Fibroblast of lung (primary cell): Measurements from ENCODE around the gene KRTAP5-3. TPM values are rescaled to one million over a fixed set of nuclear protein-coding genes. Genes with fewer than 3 reads are reported as not detected.

ENCODE experiments used
- DNase-seq, 2 donors: peaks; one replicate each; pipeline versions ENCODE4 v3.0.0 to v3.0.0-alpha.2; 2010; ENCODE audit warnings: low read depth in 2 of 2
- H2AFZ ChIP-seq: 2 replicates; pipeline ENCODE4 v1.5.1; 2012; ENCODE audit warnings: low read length, control low read depth, inconsistent platforms
- H3K27ac ChIP-seq: 2 replicates; pipeline ENCODE4 v1.5.1; 2011; ENCODE audit warnings: low read length, control low read depth; ENCODE audit not compliant: insufficient read depth
- H3K27me3 ChIP-seq: 2 replicates; pipeline ENCODE4 v1.5.1; 2011; ENCODE audit warnings: mild to moderate bottlenecking, low read length; ENCODE audit not compliant: control insufficient read depth, insufficient read depth
- H3K36me3 ChIP-seq: 2 replicates; pipeline ENCODE4 v1.5.1; 2011; ENCODE audit warnings: low read length; ENCODE audit not compliant: control insufficient read depth, insufficient read depth
- H3K4me1 ChIP-seq: 2 replicates; pipeline ENCODE4 v1.5.1; 2011; ENCODE audit warnings: low read length; ENCODE audit not compliant: control insufficient read depth, insufficient read depth; ENCODE audit errors: extremely low read depth
- H3K4me2 ChIP-seq: 2 replicates; pipeline ENCODE4 v1.5.1; 2011; ENCODE audit warnings: low read length, control low read depth; ENCODE audit not compliant: insufficient read depth; ENCODE audit errors: extremely low read depth
- H3K4me3 ChIP-seq, 4 experiments: fragments of 200-600 bp in 1 of 4; sonication (generic) in 1 of 4; replicated peaks in 1 of 4; 2 replicates each; pipeline ENCODE4 v1.5.1; 2011 to 2016; ENCODE audit warnings: low read length in 4 of 4, low read depth in 3 of 4, mild to moderate bottlenecking in 3 of 4, control low read depth in 2 of 4, inconsistent platforms in 1 of 4, mixed read lengths in 1 of 4; ENCODE audit not compliant: insufficient read depth in 1 of 4; ENCODE audit errors: control extremely low read depth in 1 of 4
- H3K79me2 ChIP-seq: 2 replicates; pipeline ENCODE4 v1.5.1; 2012; ENCODE audit warnings: mild to moderate bottlenecking, low read length, inconsistent platforms; ENCODE audit not compliant: control insufficient read depth, insufficient read depth
- H3K9ac ChIP-seq: 2 replicates; pipeline ENCODE4 v1.5.1; 2011; ENCODE audit warnings: mild to moderate bottlenecking, low read length, control low read depth; ENCODE audit not compliant: insufficient read depth
- H3K9me3 ChIP-seq: 2 replicates; pipeline ENCODE4 v1.5.1; 2012; ENCODE audit warnings: low read depth, low read length; ENCODE audit not compliant: control insufficient read depth, insufficient read depth
- H4K20me1 ChIP-seq: 2 replicates; pipeline ENCODE4 v1.5.1; 2011; ENCODE audit warnings: low read length; ENCODE audit not compliant: control insufficient read depth, insufficient read depth; ENCODE audit errors: extremely low read depth
- EZH2 ChIP-seq: IDR thresholded peaks from 2 replicates; pipeline ENCODE4 v1.5.1; 2012; ENCODE audit warnings: low read length, control low read depth, mild to moderate bottlenecking; ENCODE audit errors: missing control alignments
- polyA plus RNA-seq, 2 donors: library from polyadenylated mRNA; depleted of rRNA in 1 of 2; stranded (reverse) in 1 of 2; unstranded in 1 of 2; fragments of >200 nt; gene quantifications; 2 replicates each; pipeline ENCODE4 v1.2.1, GENCODE V29; 2011 to 2012; ENCODE audit warnings: missing spikeins in 1 of 2
- total RNA-seq: library from RNA; depleted of rRNA; stranded (reverse); fragments of >200 nt; gene quantifications from 2 replicates; pipeline ENCODE4 v1.2.1, GENCODE V29; 2014
- TF ChIP-seq, protein P1 (sequence below), 2 donors: IDR thresholded peaks in 1 of 2; conservative IDR thresholded peaks in 1 of 2; 1 replicate in 1 of 2; 2 replicates in 1 of 2; pipeline ENCODE4 v1.5.1; 2011 to 2012; ENCODE audit warnings: low read length in 2 of 2, control low read depth in 1 of 2, inconsistent platforms in 1 of 2, low read depth in 1 of 2, mild to moderate bottlenecking in 1 of 2

Gene KRTAP5-3
- total and polyA plus RNA-seq, 2 donors (not counting 1 experiment from before 2014, with no cell fraction given) = not detected

GRCh38 chr11:1642288-1643145 is 34.3 kb upstream of the KRTAP5-3 start:
- Histone ChIP-seq H3K79me2 (no peaks in the 10 kb centered on the region), H4K20me1 (no peaks in the 10 kb centered on the region), H3K4me1 (no peaks in the 10 kb centered on the region), H3K4me2 (no peak overlapping the region), H3K27ac (no peak overlapping the region), H3K9ac (no peak overlapping the region), H3K36me3 (no peaks in the 10 kb centered on the region), H3K27me3 (peaks cover 6% of the 10 kb centered on the region), H3K4me3 (no peak overlapping the region), H3K9me3 (no peaks in the 10 kb centered on the region), H2AFZ (no peak overlapping the region)
- TF ChIP-seq, protein P1, sequence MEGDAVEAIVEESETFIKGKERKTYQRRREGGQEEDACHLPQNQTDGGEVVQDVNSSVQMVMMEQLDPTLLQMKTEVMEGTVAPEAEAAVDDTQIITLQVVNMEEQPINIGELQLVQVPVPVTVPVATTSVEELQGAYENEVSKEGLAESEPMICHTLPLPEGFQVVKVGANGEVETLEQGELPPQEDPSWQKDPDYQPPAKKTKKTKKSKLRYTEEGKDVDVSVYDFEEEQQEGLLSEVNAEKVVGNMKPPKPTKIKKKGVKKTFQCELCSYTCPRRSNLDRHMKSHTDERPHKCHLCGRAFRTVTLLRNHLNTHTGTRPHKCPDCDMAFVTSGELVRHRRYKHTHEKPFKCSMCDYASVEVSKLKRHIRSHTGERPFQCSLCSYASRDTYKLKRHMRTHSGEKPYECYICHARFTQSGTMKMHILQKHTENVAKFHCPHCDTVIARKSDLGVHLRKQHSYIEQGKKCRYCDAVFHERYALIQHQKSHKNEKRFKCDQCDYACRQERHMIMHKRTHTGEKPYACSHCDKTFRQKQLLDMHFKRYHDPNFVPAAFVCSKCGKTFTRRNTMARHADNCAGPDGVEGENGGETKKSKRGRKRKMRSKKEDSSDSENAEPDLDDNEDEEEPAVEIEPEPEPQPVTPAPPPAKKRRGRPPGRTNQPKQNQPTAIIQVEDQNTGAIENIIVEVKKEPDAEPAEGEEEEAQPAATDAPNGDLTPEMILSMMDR (conservative IDR thresholded peaks at IDR 0.05 in 1 of 2, IDR thresholded peaks at IDR 0.05 in 1 of 2; ENCODE audit: low read depth in 1 of 2, low read length in 2 of 2) = no peak
- TF ChIP-seq EZH2 = no peak
- DNase-seq = no peak

DNA sequence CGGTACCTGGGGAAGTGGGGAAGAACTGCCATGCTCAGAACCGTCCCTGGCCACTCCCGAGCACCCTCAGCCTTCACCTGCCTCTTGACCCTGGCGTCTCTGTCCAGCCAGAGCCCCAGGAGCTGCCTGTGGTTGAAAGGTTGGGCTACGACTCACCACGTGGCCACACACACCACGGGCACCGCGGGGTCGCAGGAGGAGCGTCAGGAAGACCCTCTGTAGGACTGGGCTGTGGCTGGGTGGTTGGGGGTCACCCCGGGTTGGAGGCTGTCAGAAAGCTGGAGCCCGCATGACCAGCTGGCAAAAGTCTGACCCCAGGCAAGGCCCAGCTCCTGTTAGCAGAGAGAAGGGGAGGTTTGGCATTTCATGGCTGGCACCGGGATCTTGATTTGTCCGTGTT is 32.8 kb upstream of the KRTAP5-3 start:
- no peaks in the 10 kb centered on the region for H4K20me1 ChIP-seq
- H3K9me3 ChIP-seq = no peaks in the 10 kb centered on the region
- no peak overlapping the region for H2AFZ ChIP-seq
- no peak overlapping the region for H3K4me2 ChIP-seq
- no peak overlapping the region for H3K27ac ChIP-seq
- no peak overlapping the region for H3K4me3 ChIP-seq
- H3K27me3 ChIP-seq = peaks cover 6% of the 10 kb centered on the region
- no peaks in the 10 kb centered on the region for H3K79me2 ChIP-seq
- TF ChIP-seq, protein P1 (conservative IDR thresholded peaks at IDR 0.05 in 1 of 2, IDR thresholded peaks at IDR 0.05 in 1 of 2; ENCODE audit: low read depth in 1 of 2, low read length in 2 of 2) = no peak
- no peak for TF ChIP-seq EZH2
- H3K9ac ChIP-seq = no peak overlapping the region
- no peaks in the 10 kb centered on the region for H3K36me3 ChIP-seq
- DNase-seq = no peak
- H3K4me1 ChIP-seq = no peaks in the 10 kb centered on the region

GRCh38 chr11:1640076-1640946 is 32.0 kb upstream of the KRTAP5-3 start:
- H3K9me3 ChIP-seq = no peaks in the 10 kb centered on the region
- DNase-seq = peak in 1 of 2 donors; percentile 18
- no peak overlapping the region for H2AFZ ChIP-seq
- H3K27me3 ChIP-seq = peaks cover 6% of the 10 kb centered on the region
- TF ChIP-seq, protein P1 (conservative IDR thresholded peaks at IDR 0.05 in 1 of 2, IDR thresholded peaks at IDR 0.05 in 1 of 2; ENCODE audit: low read depth in 1 of 2, low read length in 2 of 2) = peak; percentile 63 to 85
- no peak for TF ChIP-seq EZH2
- H3K4me1 ChIP-seq = no peaks in the 10 kb centered on the region
- no peaks in the 10 kb centered on the region for H4K20me1 ChIP-seq
- H3K79me2 ChIP-seq = no peaks in the 10 kb centered on the region
- no peak overlapping the region for H3K27ac ChIP-seq
- no peak overlapping the region for H3K4me3 ChIP-seq
- H3K4me2 ChIP-seq = no peak overlapping the region
- no peaks in the 10 kb centered on the region for H3K36me3 ChIP-seq
- H3K9ac ChIP-seq = no peak overlapping the region
